ENCODE data around the gene TTC34.
"Not testable (repeated sequence)": the region's sequence is repeated elsewhere in the genome, so short reads cannot be mapped to it uniquely, and the experiment has no call there.

Gene TTC34

GRCh38 chr1:2812136-2812535 lies 10.6 kb upstream of the TTC34 start:
- DNase-seq = no peak

GRCh38 chr1:2811533-2811918 lies 10.0 kb upstream of the TTC34 start:
- DNase-seq = no peak

DNA sequence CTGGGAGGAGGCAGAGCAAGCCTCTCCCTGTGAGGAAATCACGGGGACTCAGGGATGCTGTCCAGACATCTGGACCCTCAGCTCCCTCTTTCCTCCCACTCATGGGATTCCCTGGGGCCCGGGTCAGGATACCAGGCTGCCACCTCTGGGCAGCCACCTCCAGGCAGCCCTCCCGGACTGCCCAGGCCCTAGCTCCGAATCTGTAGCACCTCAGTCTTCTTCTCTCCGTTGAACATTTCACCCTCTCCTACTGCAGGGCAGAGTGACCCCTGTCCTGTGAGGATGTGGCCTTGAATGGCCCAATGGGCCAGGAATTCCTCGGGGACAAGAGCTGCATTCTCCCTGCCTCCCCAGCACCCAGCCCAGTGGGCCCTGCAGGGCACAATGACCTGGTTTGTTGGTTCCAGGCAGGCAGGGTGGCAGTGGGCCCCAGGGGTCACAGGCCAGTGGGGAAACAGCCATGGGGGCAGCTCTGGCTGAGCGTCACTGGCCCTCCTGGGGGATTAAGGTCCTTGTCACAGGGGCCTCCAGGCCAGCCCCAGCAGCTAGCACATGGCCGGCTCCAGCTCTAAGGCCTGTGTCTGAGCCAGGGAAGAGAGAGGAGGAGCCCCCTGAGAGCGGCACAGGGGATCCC lies 9.5 kb upstream of the TTC34 start:
- DNase-seq = no peak

- no peak for DNase-seq
Measured at GRCh38 chr1:2810281-2810680, 8.8 kb upstream of the TTC34 start.

GRCh38 chr1:2809656-2810055 lies 8.2 kb upstream of the TTC34 start:
- no peak for DNase-seq

GRCh38 chr1:2808831-2809605 lies 7.5 kb upstream of the TTC34 start:
- no peak for DNase-seq

- DNase-seq = no peak
Measured at GRCh38 chr1:2808386-2808705, 6.9 kb upstream of the TTC34 start.

DNA sequence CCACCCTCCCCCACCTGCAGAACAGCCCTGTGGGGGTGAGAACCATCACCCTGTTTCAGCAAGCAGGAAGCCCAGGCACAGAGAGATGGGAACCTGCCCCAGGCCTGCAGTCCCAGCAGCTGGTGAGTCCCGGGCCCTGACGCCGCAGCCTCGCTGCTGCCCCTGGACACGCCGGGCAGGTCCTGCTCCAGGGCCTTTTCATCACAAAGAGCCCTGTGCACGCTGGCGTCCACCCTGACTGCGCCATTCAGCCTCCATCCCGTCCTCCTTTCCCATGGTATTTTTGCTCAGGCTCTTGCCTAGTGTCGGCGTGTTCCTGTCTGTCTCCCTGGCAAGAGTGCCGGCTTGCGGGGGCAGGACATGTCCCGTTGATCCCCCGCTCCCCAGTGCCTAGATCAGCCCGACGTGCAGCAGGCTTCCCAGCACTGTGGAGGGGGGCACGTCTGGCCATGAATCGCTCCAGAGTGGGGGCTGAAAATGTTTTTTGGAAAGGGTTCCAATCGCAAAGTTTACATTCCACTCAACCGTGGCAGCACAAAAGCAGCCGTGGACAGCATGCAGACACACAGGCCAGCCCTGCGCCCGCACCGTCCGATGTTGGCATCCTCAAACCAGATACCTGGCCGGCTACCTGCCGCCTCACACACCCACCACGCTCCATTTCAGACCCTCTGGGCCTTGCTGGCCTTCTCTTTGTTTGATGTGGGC lies 6.3 kb upstream of the TTC34 start:
- no peak for DNase-seq

- DNase-seq = no peak
Measured at GRCh38 chr1:2807036-2807435, 5.5 kb upstream of the TTC34 start.

DNA sequence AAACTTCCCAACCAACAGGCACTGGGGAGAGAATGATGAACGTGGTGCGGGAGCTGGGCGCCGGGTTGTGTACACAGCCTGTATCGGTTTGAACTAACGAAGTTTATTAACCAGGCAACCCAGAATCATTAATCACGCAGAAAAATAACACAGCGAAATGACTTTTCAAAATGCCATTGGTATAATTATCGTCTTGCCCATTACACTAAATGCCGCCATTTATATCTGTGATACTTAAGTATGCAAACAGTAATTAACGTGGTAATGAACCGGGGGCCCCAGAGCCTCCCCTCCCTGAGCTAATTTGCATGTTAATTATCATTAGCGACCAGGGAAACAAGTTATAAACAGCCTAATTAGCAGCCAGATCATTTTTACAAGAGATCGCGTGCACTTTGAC lies 5.1 kb upstream of the TTC34 start:
- no peak for DNase-seq

DNA sequence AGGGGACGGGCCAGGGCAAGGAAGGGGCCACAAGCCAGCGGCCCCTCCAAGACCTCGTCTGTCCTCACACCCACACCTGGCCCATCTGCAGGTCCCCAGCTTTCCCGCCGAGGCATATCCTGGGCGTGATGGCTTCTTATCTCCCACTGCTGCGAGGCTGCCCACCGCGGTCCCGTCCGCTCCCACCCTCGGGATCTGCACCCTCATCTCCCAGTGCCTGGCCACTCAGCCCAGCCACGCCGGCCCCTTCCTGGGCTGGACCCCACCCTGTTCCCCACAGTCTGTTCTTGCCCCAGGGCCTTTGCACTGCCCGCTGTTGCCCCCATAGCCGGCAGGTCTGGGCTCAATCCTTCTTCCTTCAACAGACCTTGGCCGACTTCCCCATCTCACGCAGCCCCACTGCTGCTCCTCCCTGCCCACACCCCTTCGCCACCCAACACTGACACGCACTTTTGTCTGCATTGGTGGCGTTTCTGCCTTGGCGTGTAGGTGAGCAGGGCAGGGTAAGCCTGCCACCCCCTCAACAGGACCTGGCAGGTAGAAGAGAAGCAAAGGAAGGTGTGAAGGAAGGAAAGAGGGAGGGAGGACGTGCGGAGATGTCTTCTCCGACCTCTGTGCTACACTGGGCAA lies 4.4 kb upstream of the TTC34 start:
- DNase-seq = no peak

DNA sequence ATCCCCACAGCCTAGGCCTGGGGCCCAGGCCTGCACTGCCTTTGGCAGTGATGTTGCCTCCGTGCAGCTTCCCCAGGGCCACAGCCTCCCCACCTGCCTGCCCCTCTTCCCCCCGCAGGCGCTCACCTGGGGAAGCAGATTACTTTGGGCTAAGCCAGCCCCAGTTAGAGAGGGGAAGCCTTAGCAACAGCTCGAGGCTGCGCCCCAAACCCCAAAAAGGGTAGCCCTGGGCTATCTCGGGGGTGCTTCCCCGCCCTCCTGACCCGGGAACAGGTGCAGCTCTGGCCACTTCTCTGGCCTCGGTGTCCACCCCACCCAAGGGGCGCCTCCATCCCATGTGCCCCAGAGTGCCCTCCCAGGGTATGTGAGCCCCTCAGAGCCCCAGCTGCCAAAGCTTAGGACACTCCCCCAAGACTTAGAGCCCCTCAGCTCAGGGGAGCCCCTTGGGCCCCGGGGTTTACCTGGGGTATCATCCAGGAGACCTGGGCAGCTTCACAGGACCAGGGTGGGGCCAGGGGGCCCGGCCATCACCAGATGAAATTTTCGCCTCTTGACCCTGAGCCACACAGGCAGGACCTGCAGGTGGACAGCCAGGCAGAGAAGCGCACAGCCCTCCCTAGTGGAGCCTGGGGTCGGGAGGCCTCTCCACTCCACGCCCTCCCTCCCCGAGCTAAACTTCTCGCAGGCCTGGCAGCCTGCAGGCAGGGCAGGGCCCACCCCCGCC lies 3.3 kb upstream of the TTC34 start:
- DNase-seq = no peak

GRCh38 chr1:2803931-2804627 lies 2.6 kb upstream of the TTC34 start:
- DNase-seq = no peak

DNA sequence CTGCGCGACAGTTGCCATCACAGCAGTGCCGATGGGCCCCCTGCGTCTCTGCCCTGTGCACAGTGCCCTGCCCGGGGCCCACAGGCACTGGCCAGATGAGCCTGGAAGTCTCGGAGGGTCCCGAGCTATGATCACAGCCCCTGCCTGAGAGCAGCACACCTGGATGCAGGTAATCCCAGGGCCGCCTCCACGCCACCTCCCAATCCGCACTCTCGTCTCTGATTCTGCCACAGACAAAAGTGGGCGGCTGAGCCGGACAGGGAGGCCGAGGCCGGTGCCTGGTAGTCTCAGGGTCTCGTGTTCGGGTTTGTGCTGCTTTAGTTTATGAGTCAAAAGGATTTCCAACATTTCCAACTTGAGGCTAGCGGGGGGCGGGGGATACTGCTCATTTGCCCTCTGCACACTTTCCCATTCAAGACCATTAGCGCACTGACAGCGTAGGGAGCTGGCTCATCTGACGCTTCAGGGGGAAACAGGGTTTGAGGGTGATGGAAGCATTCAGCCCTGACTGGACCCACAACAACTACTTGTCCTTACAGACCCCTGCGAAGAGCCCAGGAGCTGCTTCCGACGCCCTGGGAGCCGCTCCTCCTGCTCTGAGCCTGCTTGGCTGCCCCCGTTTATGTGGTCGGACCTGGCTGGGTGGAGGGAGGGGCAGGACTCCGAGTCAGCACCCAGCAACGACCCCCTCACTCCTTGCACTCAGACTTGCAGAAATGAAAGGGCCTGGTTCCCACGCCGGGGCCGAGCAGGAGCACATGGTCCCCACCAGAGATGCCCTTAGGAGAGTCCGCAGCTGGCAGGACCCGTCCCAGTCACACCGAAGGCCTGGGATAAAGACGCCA lies 1.8 kb upstream of the TTC34 start:
- no peak for DNase-seq

DNA sequence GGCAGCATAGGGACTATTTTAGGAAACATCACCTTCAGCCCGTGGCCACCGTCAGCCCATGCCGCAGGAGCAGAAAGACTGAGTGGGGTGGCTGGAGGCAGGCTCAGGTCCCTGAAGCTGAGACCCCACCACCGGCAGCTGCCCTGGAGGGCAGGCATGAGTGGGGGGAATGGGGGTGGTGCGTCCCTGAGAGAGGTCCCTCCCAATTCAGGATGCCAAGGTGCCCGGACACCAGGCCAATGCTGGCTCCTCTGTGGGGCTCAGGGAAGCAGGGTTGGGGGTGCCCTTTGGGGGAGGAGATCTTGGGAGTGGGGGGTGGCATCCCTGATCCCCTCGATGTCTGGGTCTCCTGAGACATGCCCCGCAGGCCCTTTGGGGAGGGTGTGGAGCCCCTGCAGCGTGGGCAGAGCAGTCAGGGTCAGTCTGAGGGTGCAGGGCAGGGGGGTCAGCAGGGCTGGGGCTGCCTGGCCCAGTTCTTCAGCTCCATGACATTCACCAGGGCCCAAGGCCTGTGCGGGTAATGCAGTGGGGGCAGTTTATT lies 998 bp upstream of the TTC34 start:
- no peak for DNase-seq

- DNase-seq = no peak
Measured at GRCh38 chr1:2801046-2801445, 447 bp downstream of the TTC34 start.

GRCh38 chr1:2800664-2801045 lies 838 bp downstream of the TTC34 start:
- DNase-seq = no peak

- DNase-seq = no peak
Measured at GRCh38 chr1:2799811-2800663, 1.5 kb downstream of the TTC34 start.

DNA sequence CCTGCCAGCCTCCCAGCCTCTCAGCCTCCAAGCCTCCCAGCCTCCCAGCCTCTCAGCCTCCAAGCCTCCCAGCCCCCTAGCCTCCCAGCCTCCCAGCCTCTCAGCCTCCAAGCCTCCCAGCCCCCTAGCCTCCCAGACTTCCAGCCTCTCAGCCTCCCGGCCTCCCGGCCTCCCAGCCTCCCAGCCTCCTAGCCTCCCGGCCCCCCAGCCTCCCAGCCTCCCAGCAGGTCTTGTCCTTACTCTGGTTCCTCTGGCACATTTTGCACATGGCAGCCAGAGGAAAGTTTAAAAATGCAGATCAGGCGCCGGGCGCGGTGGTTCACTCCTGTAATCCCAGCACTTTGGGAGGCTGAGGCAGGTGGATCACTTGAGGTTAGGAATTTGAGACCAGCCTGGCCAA lies 2.5 kb downstream of the TTC34 start:
- DNase-seq = not testable (repeated sequence)

DNA sequence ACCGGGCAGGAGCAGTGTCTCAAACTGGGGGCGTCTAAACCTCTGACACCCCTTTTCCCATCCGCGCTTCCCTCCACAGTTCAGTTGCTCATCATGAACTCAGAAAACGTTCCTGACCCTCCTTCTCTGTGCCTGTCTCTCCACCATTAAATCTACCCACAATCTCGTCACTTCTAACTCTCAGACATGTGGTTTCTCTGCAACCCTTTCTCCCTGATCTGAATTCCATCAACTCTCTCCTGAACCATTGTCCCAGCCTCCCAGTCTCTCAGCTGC lies 3.8 kb downstream of the TTC34 start:
- DNase-seq = no peak

All from effector CD8-positive, alpha-beta T cell (primary cell).